ENCODE results near the gene ZMIZ1.
"Not testable (repeated sequence)": the region's sequence is repeated elsewhere in the genome, so short reads cannot be mapped to it uniquely, and the experiment has no call there.

Gene ZMIZ1

GRCh38 chr10:79329529-79329928 is 260.8 kb downstream of the ZMIZ1 start:
- H3K9me3 ChIP-seq = no peaks in the 10 kb centered on the region
- peak overlapping the region; percentile 10 for H3K27ac ChIP-seq
- H3K27me3 ChIP-seq = no peaks in the 10 kb centered on the region
- TF ChIP-seq CTCF (IDR thresholded peaks at IDR 0.05) = no peak
- no peaks in the 10 kb centered on the region for H3K36me3 ChIP-seq
- H3K4me3 ChIP-seq (ENCODE audit: low read depth in 1 of 2, low read length in 1 of 2) = no peak overlapping the region
- peaks cover 10 to 13% of the 10 kb centered on the region in 2 experiments for H3K4me1 ChIP-seq (ENCODE audit: control insufficient read depth in 1 of 2, insufficient read depth in 1 of 2, low read depth in 1 of 2, low read length in 1 of 2)

GRCh38 chr10:79331226-79331625 is 262.5 kb downstream of the ZMIZ1 start:
- Histone ChIP-seq H3K4me3 (ENCODE audit: low read depth in 1 of 2, low read length in 1 of 2) (peak overlapping the region in 1 of 2 experiments; percentile 1), H3K4me1 (ENCODE audit: control insufficient read depth in 1 of 2, insufficient read depth in 1 of 2, low read depth in 1 of 2, low read length in 1 of 2) (peaks cover 10 to 13% of the 10 kb centered on the region in 2 experiments), H3K27me3 (no peaks in the 10 kb centered on the region), H3K9me3 (no peaks in the 10 kb centered on the region), H3K36me3 (no peaks in the 10 kb centered on the region), H3K27ac (peak overlapping the region; percentile 73)
- no peak for TF ChIP-seq CTCF (IDR thresholded peaks at IDR 0.05)

GRCh38 chr10:79331709-79332108 is 262.9 kb downstream of the ZMIZ1 start:
- no peaks in the 10 kb centered on the region for H3K36me3 ChIP-seq
- peak overlapping the region; percentile 73 for H3K27ac ChIP-seq
- H3K27me3 ChIP-seq = no peaks in the 10 kb centered on the region
- TF ChIP-seq CTCF (IDR thresholded peaks at IDR 0.05) = peak; percentile 14
- peak overlapping the region in 1 of 2 experiments; percentile 1 for H3K4me3 ChIP-seq (ENCODE audit: low read depth in 1 of 2, low read length in 1 of 2)
- H3K4me1 ChIP-seq (ENCODE audit: control insufficient read depth in 1 of 2, insufficient read depth in 1 of 2, low read depth in 1 of 2, low read length in 1 of 2) = peaks cover 10 to 13% of the 10 kb centered on the region in 2 experiments
- H3K9me3 ChIP-seq = no peaks in the 10 kb centered on the region

- not testable (repeated sequence) for H3K9me3 ChIP-seq; H3K27me3 ChIP-seq; H3K36me3 ChIP-seq; H3K4me3 ChIP-seq (ENCODE audit: low read depth in 1 of 2, low read length in 1 of 2)
- Histone ChIP-seq H3K27ac (peak overlapping the region; percentile 31), H3K4me1 (ENCODE audit: control insufficient read depth in 1 of 2, insufficient read depth in 1 of 2, low read depth in 1 of 2, low read length in 1 of 2) (peaks cover 10 to 13% of the 10 kb centered on the region in 2 experiments)
These were observed 264.0 kb downstream of the ZMIZ1 start for GRCh38 chr10:79332610-79333315.

GRCh38 chr10:79333513-79333912 is 264.7 kb downstream of the ZMIZ1 start:
- H3K36me3 ChIP-seq = no peaks in the 10 kb centered on the region
- H3K4me1 ChIP-seq (ENCODE audit: control insufficient read depth in 1 of 2, insufficient read depth in 1 of 2, low read depth in 1 of 2, low read length in 1 of 2) = peaks cover 10 to 13% of the 10 kb centered on the region in 2 experiments
- no peak overlapping the region for H3K27ac ChIP-seq
- no peak for TF ChIP-seq CTCF (IDR thresholded peaks at IDR 0.05)
- H3K27me3 ChIP-seq = no peaks in the 10 kb centered on the region
- H3K4me3 ChIP-seq (ENCODE audit: low read depth in 1 of 2, low read length in 1 of 2) = no peak overlapping the region
- H3K9me3 ChIP-seq = no peaks in the 10 kb centered on the region

- H3K4me1 ChIP-seq (ENCODE audit: control insufficient read depth in 1 of 2, insufficient read depth in 1 of 2, low read depth in 1 of 2, low read length in 1 of 2) = peaks cover 10 to 13% of the 10 kb centered on the region in 2 experiments
- TF ChIP-seq CTCF (IDR thresholded peaks at IDR 0.05) = no peak
- H3K36me3 ChIP-seq = no peaks in the 10 kb centered on the region
- no peak overlapping the region for H3K4me3 ChIP-seq (ENCODE audit: low read depth in 1 of 2, low read length in 1 of 2)
- H3K9me3 ChIP-seq = no peaks in the 10 kb centered on the region
- H3K27me3 ChIP-seq = no peaks in the 10 kb centered on the region
- H3K27ac ChIP-seq = no peak overlapping the region
These were observed 265.8 kb downstream of the ZMIZ1 start for GRCh38 chr10:79334573-79334972.

Measured in neutrophil (primary cell).